Retina (tissue), 1 donor: ENCODE measurements around the gene DSG4.

Experiments
- DNase-seq: peaks from one replicate; pipeline ENCODE4 v3.0.0-alpha.2; 2016

Gene DSG4

DNA sequence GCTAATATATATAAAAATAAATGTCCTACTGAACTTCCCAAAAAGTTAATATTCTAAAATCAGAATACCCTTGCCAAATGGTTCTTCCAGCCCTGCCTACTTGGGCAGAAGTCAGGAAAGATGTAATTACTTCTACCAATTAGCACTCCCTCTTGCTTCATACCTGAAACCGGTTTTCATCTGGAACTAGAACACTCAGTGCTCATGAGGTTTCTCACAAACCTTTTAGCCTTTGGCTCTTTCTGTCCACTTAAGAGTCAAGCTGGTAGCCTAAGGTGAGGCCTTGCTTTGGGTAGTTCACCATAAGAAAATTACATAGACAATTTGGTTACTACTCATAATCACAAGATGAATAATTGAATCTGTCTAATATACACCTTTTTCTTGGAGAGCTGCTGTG lies 75.0 kb downstream of the DSG4 start:
- no peak for DNase-seq

DNA sequence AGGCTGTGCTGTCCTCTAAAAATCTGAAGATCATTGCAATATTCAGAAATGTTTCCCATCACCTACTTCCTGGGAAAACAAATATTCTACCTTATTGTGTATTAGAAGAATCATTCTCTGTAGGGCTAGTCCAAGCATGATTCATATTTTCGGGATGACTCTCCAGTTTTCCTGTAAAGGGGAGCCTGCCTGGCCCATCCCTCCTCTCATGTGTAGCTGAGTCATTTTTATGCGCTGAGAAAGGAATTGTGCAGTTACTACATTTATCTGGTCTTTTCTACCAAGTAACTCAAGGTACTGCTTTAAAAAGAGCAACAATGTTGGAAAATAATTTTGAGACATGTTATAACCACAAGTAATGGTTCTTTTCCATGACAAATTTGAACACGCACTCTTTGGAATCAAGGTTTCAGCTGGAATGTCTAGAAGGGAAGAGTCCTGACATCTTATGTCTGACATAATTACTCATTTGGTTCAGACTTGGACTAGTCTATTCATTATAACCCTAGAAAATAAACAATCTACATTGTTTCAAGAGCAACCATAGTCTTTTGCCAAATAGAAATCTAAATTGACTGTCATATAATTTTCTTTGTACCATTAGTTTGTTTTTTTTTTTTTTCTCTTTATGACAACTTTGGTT lies 77.6 kb downstream of the DSG4 start:
- no peak for DNase-seq
